Retina (tissue), 1 donor: ENCODE data around the gene PTPN6.

ENCODE experiments used
- DNase-seq: peaks from one replicate; pipeline ENCODE4 v3.0.0-alpha.2; 2016

Gene PTPN6

DNA sequence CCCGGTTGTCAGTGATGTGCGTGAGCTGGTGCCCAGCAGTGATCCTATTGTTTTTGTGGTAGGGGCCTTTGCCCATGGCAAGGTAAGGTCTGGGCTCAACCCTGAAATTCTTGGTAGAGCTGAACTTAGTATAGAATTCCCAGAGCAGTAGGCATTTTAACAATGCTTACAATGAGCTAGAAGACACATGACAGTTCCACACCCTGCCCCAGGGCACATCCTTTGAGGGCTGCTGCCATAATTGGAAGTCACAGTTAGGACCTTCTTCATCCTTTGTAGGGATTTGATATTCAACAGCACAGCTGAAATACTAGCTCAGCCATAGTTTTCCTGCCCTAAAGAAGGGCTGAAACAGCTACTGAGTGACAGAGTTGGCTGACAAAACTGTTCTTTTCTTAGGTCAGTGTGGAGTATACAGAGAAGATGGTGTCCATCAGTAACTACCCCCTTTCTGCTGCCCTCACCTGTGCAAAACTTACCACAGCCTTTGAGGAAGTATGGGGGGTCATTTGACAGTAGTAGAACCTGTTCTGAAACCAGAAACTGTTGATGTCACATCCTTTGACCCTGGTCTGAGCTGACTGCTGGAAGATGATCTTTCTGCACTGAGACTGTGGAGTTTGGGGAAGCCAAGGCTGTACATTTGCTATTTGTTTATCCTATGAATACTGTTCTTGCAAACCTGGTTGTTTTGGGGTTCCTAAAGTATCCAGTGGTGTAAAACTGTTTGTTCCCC is 24.3 kb downstream of the PTPN6 start:
- DNase-seq = no peak

- no peak for DNase-seq
Measured at GRCh38 chr12:6977653-6978052, 26.5 kb downstream of the PTPN6 start.

DNA sequence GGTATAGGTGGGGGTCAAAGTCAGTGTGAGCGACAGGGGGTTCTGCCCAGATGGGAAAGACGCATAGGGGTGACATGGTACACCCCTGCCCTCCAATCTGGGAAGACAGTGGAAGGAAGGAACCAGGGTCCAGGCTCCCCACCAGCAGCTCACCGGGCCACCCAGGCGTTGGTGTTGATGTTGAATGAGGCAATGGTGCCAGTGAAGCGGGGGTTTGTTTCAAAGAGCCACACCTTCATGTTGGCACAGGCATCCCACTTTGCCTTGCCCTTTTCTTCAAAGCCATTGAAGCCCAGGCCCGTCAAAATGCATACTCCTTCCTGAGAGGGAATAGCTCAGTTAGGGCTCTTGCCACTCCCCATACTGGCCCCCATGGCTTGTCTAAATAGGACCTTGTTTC is 27.0 kb downstream of the PTPN6 start:
- no peak for DNase-seq

- no peak for DNase-seq
Measured at GRCh38 chr12:6978611-6979011, 27.5 kb downstream of the PTPN6 start.

DNA sequence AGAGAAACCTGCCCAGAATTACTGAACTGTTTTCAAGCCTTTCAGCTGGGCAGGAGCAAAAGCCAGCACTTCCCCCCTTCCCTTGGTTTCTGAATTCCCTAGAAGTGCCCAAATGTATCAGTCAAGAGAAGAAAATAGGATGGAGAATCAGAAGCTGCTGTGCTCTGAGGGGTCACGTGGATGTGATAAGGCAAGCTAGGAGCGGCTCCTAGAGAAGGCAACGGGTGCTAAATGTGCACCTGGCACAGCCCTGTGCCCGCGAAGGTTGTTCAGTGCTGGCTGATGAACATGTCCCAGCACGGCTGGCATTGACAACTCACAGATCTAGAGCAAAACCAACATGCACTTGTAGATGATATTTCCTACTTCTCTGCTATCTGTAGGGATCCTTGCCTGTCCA is 27.9 kb downstream of the PTPN6 start:
- no peak for DNase-seq

DNA sequence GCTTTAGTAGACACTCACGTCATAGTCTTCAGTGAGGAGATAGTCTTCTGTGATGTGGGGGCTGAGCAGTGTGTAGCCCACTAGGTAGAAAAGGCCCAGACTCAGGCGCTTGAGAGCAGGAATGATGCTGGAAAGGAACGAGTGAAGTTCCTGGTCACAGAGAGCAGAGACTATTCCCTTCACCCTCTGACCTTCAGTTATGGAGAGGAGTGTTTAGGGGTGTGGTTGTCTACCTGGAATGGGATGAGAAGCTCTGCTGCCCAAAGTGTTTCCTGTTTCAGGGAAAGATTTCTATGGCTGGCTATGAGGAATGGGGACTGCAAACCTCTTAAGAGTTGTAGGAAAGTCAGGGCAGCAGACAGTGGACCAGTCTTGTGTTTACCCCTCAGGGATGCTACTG is 28.3 kb downstream of the PTPN6 start:
- DNase-seq = no peak

DNA sequence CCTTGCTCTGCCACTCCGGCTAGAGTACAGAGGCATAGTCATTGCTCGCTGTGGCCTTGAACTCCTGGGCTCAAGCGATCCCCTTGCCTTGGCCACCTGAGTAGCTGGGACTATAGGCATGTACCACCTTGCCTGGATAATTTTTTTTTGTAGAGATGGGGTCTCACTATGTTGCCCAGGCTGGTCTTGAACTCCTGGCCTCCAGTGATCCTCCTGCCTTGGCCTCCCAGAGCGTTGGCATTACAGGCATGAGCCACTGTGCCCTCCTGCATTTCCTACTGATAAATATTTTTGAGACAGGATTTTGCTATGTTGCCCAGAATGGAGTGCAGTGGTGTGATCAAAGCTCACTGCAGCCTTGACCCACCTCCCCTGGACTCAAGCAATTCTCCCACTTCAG is 28.9 kb downstream of the PTPN6 start:
- DNase-seq = no peak

DNA sequence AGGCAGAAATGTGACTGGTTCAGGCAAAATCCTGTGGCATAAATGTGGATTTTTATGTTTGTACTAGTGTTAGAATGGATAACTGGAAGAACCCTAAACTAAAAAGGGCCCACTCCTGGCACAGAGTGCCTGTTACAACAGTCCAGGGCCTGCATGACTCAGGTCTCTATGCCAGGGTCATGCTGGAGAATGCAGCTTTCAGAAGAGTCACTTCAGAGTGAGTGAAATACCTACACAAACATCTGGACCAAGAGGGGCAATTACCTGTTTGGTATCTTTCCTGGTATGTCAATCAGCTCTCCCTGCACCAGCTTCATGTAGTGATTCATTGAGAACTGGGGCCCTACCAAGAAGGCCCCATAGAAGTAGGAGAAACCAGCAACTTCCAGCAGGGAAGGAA is 29.6 kb downstream of the PTPN6 start:
- no peak for DNase-seq

GRCh38 chr12:6981152-6982052 is 30.2 kb downstream of the PTPN6 start:
- no peak for DNase-seq

DNA sequence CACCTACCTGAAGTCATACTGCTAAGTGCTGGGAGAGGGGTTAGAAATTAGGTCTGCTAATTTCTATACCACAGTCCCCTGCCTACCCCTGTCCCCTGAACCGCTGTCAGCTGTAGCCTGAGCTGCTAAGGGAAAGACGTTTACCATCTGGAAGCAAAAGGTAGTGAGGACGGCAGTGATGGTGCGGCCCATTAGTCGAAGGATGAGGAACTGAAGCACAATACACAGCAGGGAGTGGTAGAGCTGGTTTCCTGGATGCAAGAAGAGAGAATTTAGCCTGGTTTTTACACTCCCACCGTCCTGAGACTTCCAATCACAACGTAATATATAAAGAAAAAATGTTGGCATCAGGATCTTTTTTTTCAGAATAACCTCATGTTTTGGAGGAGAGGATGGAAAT is 31.4 kb downstream of the PTPN6 start:
- no peak for DNase-seq

GRCh38 chr12:6987956-6988553 is 36.9 kb downstream of the PTPN6 start:
- DNase-seq = no peak

- no peak for DNase-seq
Measured at GRCh38 chr12:6996040-6996441, 44.9 kb downstream of the PTPN6 start.

GRCh38 chr12:6998715-6999451 is 47.7 kb downstream of the PTPN6 start:
- no peak for DNase-seq

GRCh38 chr12:7001921-7002591 is 50.9 kb downstream of the PTPN6 start:
- no peak for DNase-seq

DNA sequence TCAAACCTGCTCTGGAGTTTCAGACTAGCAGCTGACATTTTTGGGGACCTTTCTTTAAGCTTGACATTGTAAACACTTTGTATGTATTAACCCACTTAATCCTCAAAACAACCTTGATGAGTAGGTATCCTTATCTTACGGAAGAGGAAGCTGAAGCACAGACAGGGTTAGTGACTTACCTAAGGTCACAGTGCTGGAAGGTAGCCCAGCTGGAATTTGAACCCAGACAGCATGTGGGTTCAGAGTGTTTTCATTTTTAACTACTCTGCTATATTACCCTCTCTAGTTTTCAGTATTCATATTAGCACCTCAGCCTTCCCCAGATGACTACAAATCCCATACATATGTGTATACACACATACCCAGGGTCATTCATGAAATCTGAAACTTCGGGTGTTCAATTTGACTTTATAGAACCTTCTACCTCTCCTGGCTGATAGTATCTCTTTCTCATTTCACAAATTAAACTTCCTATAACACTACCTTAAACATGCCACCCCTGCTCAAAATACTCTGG is 53.2 kb downstream of the PTPN6 start:
- no peak for DNase-seq

- no peak for DNase-seq
Measured at GRCh38 chr12:7004840-7005239, 53.7 kb downstream of the PTPN6 start.

DNA sequence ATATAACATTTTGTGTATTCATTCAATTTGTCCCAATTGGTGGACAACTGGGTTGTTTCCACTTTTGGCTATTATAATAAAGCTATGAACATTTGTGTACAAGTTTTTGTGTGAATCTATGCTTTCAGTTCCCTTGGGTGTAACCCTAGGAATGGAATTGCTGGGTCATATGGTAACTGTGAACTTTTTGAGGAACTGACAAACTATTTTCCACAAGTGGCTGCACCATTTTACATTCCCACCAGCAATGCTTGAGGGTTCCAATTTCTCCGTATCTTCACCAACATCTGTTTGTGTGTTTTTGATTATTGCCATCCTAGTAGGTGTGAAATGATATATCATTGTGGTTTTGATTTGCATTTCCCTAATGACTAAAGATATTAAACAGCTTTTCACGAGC is 54.2 kb downstream of the PTPN6 start:
- DNase-seq = no peak

- no peak for DNase-seq
Measured at GRCh38 chr12:7006639-7007038, 55.5 kb downstream of the PTPN6 start.

- DNase-seq = no peak
Measured at GRCh38 chr12:7008864-7009263, 57.7 kb downstream of the PTPN6 start.

DNA sequence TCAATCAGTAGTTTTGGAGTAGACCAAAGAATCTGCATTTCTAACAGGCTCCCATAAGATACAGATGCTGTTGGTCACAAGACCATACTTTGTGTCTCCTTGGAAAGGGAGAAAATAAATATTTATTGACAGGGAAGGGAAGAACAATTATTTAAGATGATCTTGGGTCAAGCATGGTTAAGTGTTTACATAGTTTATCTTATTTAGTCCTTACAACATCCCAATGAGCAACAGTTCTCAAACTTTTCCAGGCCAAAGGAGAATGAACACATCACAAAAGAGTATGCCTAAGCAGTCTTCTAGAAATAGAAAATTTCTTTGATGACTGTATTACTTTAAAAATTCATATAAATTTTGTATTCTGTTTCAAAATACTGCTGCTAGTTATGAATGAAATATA is 58.4 kb downstream of the PTPN6 start:
- no peak for DNase-seq
